GM12874 (cell line): ENCODE results near the gene CLEC10A.

ENCODE experiments used
- CTCF ChIP-seq: IDR thresholded peaks from 2 replicates; pipeline ENCODE4 v1.5.1; 2011; ENCODE audit warnings: low read depth, mild to moderate bottlenecking, control low read depth, low read length, moderate library complexity; ENCODE audit not compliant: insufficient read depth

Gene CLEC10A

GRCh38 chr17:7079581-7080455 lies at the start of gene CLEC10A:
CLEC10A (minus strand) TSS chr17:7080251; CDS start chr17:7078812, 1,439 bp downstream.
- no peak for TF ChIP-seq CTCF

DNA sequence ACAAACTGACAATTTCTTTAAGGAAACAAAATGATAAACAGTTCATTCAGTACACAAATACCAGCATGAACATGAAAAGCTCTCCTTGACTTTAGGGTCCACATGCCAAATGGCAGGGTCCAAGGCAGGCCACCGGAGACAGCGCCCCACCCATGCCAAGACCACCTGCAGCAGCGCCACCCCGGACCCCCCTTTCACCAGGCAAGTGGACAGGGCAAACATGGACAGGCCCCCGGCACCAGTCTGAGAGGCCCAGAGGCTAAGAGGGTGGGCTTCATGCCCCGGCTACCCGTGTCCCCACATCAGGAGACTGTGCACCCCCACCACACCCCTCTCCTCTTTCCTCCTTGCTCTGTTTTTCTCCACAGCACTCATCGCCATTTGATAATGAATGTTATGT lies 49.3 kb upstream of the CLEC10A start:
- no peak for TF ChIP-seq CTCF

- no peak for TF ChIP-seq CTCF
Observed at GRCh38 chr17:7128160-7128559, 48.1 kb upstream of the CLEC10A start.

GRCh38 chr17:7124923-7125322 lies 44.9 kb upstream of the CLEC10A start:
- no peak for TF ChIP-seq CTCF

- TF ChIP-seq CTCF = no peak
Observed at GRCh38 chr17:7123844-7124243, 43.8 kb upstream of the CLEC10A start.

DNA sequence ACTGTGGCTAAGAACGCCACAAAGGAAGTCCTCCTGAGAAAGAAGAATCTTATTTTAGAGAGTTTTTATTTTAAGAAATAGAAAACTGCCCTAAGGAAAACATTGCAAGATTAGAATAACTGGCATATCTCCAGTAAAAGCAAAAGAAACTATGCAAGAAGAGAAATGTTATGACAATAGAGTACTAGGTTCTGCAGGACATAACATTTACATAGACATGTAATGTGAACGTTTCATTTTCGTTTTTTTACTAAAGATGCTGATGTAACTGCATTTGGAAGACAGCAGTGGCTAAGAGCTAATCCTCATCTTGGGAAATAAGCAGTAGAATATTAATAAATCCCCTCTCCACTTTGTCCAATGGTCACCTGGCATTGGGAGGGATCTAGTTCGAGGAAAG lies 42.3 kb upstream of the CLEC10A start:
- no peak for TF ChIP-seq CTCF

- no peak for TF ChIP-seq CTCF
Observed at GRCh38 chr17:7120123-7120522, 40.1 kb upstream of the CLEC10A start.
